GM20000 (cell line): ENCODE results near the gene EIF2B1.

ENCODE experiments used
- DNase-seq: peaks from one replicate; pipeline ENCODE4 v3.0.0; 2012; ENCODE audit warnings: low spot score
- TF ChIP-seq, protein P1 (sequence below): IDR thresholded peaks from 2 replicates; pipeline ENCODE4 v1.5.1; 2012; ENCODE audit warnings: mild to moderate bottlenecking, control low read depth; ENCODE audit errors: extremely low read depth, missing control alignments

The EIF2B1 gene

DNA sequence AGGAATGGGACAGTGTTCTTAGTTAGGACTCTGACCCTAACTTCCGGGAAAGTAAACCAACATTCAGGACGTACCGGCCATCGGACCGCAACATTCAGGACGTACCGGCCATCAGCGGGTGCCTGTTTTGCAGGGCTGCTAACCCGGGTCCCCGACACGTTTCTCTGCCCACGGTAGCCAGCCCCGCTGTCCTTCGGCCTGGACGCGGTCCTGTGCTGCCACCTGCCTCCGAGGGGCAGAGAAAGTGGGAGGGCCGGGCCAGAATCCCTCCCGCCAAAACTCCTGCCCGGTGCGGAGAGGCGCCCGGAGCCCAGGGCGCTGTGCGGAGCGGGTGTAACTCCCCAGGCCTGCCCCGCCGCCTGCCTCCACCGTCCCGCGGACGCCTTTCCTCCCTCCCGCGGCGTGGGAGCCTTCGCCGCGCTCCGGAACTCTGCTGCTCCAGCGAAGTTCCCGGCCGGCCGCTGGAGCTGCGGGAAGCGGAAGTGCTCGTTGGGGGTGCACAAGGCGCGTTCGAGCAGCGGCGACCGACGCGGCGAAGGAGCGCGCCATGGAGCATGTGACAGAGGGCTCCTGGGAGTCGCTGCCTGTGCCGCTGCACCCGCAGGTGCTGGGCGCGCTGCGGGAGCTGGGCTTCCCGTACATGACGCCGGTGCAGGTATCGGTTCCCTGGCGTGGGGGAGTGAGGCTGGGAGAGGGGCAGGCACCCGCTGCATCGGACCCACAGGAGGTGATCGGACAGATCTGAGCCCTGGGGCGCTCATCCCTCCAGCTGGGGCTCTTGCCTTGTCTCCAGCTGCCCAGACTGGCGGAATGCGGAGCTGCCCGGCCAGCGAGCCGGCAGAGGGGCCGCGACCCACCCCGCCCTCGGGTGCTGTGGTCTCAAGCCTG is 31.6 kb downstream of the EIF2B1 start, which contains the start of gene DDX55:
TSS of gene DDX55 (plus strand) at position 498 of the 888 bp plus-strand sequence. CDS start at position 548, 50 bp downstream.
- TF ChIP-seq, protein P1, sequence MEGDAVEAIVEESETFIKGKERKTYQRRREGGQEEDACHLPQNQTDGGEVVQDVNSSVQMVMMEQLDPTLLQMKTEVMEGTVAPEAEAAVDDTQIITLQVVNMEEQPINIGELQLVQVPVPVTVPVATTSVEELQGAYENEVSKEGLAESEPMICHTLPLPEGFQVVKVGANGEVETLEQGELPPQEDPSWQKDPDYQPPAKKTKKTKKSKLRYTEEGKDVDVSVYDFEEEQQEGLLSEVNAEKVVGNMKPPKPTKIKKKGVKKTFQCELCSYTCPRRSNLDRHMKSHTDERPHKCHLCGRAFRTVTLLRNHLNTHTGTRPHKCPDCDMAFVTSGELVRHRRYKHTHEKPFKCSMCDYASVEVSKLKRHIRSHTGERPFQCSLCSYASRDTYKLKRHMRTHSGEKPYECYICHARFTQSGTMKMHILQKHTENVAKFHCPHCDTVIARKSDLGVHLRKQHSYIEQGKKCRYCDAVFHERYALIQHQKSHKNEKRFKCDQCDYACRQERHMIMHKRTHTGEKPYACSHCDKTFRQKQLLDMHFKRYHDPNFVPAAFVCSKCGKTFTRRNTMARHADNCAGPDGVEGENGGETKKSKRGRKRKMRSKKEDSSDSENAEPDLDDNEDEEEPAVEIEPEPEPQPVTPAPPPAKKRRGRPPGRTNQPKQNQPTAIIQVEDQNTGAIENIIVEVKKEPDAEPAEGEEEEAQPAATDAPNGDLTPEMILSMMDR, result peak; percentile 36
- peak; percentile 89 for DNase-seq

DNA sequence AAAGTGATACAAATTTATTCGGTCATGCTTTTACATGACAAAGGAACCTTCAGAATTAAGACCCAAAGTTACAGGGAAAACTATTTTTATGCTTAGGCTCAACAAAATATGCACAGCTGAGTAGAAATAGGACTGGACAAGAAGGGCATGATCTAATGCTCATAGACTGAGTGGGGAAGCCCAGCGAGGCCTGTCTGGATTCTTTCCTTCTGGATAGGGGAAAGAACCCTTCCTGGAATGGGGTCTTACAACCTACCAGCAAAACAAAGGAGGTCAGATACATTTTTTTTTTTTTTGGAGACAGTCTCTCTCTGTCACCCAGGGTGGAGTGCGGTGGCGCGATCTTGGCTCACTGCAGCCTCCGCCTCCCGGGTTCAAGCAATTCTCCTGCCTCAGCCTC is 33.8 kb downstream of the EIF2B1 start:
- TF ChIP-seq, protein P1, result no peak
- DNase-seq, result no peak

DNA sequence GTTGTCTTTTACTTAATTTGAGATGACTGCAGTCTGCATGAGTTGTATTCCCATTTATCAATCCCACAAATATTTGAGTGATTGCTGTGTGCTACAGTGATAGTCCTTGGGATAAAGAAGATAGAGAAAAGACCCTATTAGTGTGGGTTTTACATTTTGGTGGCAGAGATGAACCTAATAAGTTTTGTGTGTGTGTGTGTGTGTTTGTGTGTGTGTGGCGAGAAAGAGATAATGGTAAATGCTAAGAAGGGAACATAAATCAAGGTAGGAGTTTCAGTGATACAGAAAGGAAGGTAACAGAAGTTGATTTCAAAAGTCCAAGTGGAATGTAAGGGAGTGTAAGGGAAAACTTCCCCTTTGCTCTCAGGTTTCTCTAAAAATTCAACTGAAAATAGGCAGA is 34.2 kb downstream of the EIF2B1 start:
- no peak for DNase-seq
- TF ChIP-seq, protein P1, result no peak

DNA sequence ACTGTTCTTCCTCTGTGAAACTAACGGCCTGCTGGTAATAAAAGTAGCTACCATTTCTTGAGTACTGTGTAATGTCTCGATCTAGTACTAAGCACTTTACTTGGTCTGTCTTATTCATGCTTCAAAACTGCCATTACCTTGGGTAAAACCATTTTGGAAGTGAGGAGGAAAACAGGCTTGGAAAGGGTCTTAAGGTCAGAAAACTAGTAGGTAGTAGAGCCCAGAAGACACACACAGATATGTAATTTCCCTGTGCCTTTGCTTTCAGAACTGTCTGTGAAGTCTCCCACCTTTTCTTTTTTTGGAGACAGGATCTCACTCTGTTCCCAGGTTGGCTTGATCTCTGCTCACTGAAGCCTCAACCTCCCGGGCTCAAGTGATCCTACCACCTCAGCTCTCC is 35.0 kb downstream of the EIF2B1 start:
- TF ChIP-seq, protein P1, result no peak

DNA sequence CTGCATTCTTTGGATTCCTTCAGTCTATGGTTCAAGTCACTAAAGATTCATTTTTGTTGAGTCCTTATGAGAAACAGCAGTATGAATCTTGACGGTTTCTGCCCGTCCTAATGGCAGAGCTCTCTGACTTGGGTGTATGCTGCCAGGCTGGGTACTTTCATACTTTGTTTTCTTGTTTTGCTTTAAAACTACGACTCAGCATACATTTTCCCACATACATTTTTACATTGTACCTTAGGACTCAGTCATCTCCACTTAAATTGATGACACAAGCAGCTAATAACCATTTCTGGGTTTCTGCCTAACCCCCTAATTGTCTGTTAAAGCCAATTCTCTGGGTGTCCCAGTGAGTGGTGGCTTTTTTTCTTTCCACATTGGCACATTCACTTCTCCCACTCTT is 36.4 kb downstream of the EIF2B1 start:
- DNase-seq, result no peak
- TF ChIP-seq, protein P1, result no peak

More for the DNA sequence above, 35.0 kb downstream of the EIF2B1 start:
- DNase-seq, result no peak

DNA sequence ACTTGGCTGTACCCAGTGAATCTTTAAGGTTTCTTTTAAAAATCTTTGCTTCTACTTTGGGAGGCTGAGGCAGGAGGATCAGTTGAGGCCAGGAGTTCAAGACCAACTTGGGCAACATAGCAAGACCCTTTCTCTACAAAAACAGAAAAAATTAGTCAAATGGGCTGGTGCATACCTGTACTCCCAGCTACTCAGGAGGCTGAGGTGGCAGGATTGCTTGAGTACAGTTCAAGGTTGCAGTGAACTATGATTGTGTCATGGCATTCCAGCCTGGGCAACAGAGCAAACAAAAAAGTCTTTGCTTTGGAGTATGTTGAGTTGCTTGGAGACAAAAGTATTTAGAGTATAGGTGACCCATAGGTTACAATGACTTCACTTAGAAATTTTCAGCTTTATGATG is 37.8 kb downstream of the EIF2B1 start:
- no peak for DNase-seq
- TF ChIP-seq, protein P1, result no peak

DNA sequence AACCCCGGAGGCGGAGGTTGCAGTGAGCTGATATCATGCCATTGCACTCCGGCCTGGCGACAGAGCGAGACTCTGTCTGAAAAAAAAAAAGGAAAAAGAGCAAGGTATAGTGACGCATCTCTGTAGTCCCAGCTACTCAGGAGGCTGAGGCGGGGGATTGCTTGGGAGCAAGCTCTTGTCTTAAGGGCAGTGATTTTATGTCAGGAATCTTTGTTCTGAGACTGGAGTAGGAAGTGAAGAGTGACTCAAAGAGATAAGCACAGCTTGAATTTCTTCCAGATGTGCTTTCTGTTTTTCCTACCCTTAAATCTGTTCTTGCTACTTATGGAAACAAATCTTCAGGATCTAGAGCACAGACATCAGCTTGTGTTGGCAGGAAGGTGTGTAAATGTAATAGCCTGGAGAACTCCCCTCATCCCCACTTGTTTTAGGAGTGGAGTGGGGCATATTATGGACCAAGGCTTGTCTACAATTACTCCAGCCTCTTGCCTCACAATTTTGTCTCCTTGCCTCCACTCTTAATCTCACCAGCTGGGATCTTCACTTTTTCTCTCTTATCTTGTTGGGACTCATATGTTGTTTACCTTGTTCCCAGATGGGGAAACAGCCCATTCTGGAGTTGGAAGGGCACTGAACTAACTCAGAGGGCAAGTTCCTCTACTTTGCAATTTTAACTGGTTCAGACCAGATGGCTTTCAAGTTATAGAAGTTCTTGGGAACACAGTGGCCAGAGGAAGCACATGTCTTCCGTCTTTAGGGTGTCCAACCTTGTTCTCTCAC is 41.6 kb downstream of the EIF2B1 start:
- TF ChIP-seq, protein P1, result no peak
- DNase-seq, result no peak
